ENCODE measurements around the gene AQP6. TPM values are rescaled to one million over a fixed set of nuclear protein-coding genes. Genes with fewer than 3 reads are reported as not detected.

AQP6 gene
- total and polyA plus RNA-seq, 4 donors, result 0.39 TPM; not detected in 3

- no peaks in the 10 kb centered on the region for H3K27me3 ChIP-seq (ENCODE audit: control insufficient read depth in 1 of 2, insufficient read depth in 2 of 2, low read length in 1 of 2)
- no peak for DNase-seq
- H3K36me3 ChIP-seq (ENCODE audit: control insufficient read depth in 1 of 2, insufficient read depth in 2 of 2, low read length in 1 of 2), result no peaks in the 10 kb centered on the region
- WGBS, 2 donors, result 92 to 93% methylated on average over 3 of the region's 3 CpGs
- H3K4me3 ChIP-seq (ENCODE audit: low read length in 2 of 2), result no peak overlapping the region
- intact Hi-C loops (cut with DNase I), result no loop called here
- no peaks in the 10 kb centered on the region for H3K4me1 ChIP-seq (ENCODE audit: control insufficient read depth in 1 of 2, insufficient read depth in 2 of 2, low read length in 2 of 2)
- no peak for ATAC-seq (ENCODE audit: low FRiP score)
- no peaks in the 10 kb centered on the region for H3K9me3 ChIP-seq (ENCODE audit: control insufficient read depth, low read length)
- no peak overlapping the region for H3K27ac ChIP-seq (ENCODE audit: low read depth in 1 of 2, low read length in 2 of 2)
Measured at GRCh38 chr12:49946497-49946896, 26.2 kb upstream of the AQP6 start.

GRCh38 chr12:49947593-49948226 is 25.0 kb upstream of the AQP6 start:
- DNase-seq (no peak), ATAC-seq (ENCODE audit: low FRiP score) (no peak)
- Histone ChIP-seq H3K4me1 (ENCODE audit: control insufficient read depth in 1 of 2, insufficient read depth in 2 of 2, low read length in 2 of 2) (no peaks in the 10 kb centered on the region), H3K27ac (ENCODE audit: low read depth in 1 of 2, low read length in 2 of 2) (no peak overlapping the region), H3K9me3 (ENCODE audit: control insufficient read depth, low read length) (no peaks in the 10 kb centered on the region), H3K4me3 (ENCODE audit: low read length in 2 of 2) (no peak overlapping the region), H3K27me3 (ENCODE audit: control insufficient read depth in 1 of 2, insufficient read depth in 2 of 2, low read length in 1 of 2) (no peaks in the 10 kb centered on the region), H3K36me3 (ENCODE audit: control insufficient read depth in 1 of 2, insufficient read depth in 2 of 2, low read length in 1 of 2) (no peaks in the 10 kb centered on the region)
- intact Hi-C loops (cut with DNase I), result no loop called here
- 84 to 88% methylated on average over 7 of the region's 7 CpGs for WGBS, 2 donors

- Histone ChIP-seq H3K9me3 (ENCODE audit: control insufficient read depth, low read length) (no peaks in the 10 kb centered on the region), H3K4me1 (ENCODE audit: control insufficient read depth in 1 of 2, insufficient read depth in 2 of 2, low read length in 2 of 2) (no peaks in the 10 kb centered on the region), H3K27me3 (ENCODE audit: control insufficient read depth in 1 of 2, insufficient read depth in 2 of 2, low read length in 1 of 2) (no peaks in the 10 kb centered on the region), H3K36me3 (ENCODE audit: control insufficient read depth in 1 of 2, insufficient read depth in 2 of 2, low read length in 1 of 2) (no peaks in the 10 kb centered on the region), H3K4me3 (ENCODE audit: low read length in 2 of 2) (no peak overlapping the region), H3K27ac (ENCODE audit: low read depth in 1 of 2, low read length in 2 of 2) (no peak overlapping the region)
- no peak for ATAC-seq (ENCODE audit: low FRiP score)
- intact Hi-C loops (cut with DNase I), result no loop called here
- peak in 1 of 2 donors; percentile 71 for DNase-seq
- WGBS, 2 donors, result 87 to 91% methylated on average over 13 of the region's 13 CpGs
Measured at GRCh38 chr12:49948866-49949845, 23.6 kb upstream of the AQP6 start.

- Histone ChIP-seq H3K9me3 (ENCODE audit: control insufficient read depth, low read length) (no peaks in the 10 kb centered on the region), H3K27ac (ENCODE audit: low read depth in 1 of 2, low read length in 2 of 2) (no peak overlapping the region), H3K36me3 (ENCODE audit: control insufficient read depth in 1 of 2, insufficient read depth in 2 of 2, low read length in 1 of 2) (no peaks in the 10 kb centered on the region), H3K4me1 (ENCODE audit: control insufficient read depth in 1 of 2, insufficient read depth in 2 of 2, low read length in 2 of 2) (no peaks in the 10 kb centered on the region), H3K27me3 (ENCODE audit: control insufficient read depth in 1 of 2, insufficient read depth in 2 of 2, low read length in 1 of 2) (no peaks in the 10 kb centered on the region), H3K4me3 (ENCODE audit: low read length in 2 of 2) (no peak overlapping the region)
- DNase-seq (peak in 1 of 2 donors; percentile 58), ATAC-seq (ENCODE audit: low FRiP score) (no peak)
- 96 to 98% methylated on average over 3 of the region's 3 CpGs for WGBS, 2 donors
- intact Hi-C loops (cut with DNase I), result no loop called here
Measured at GRCh38 chr12:49949866-49950265, 22.9 kb upstream of the AQP6 start.

GRCh38 chr12:49950273-49951251 is 22.2 kb upstream of the AQP6 start, which contains the start of gene AQP2:
TSS of gene AQP2 (plus strand) at chr12:49950737. CDS start at chr12:49950831, 94 bp downstream.
- Histone ChIP-seq H3K27ac (ENCODE audit: low read depth in 1 of 2, low read length in 2 of 2) (no peak within 1 kb of the TSS), H3K4me1 (ENCODE audit: control insufficient read depth in 1 of 2, insufficient read depth in 2 of 2, low read length in 2 of 2) (no peaks in the 10 kb centered on the region), H3K9me3 (ENCODE audit: control insufficient read depth, low read length) (no peaks in the 10 kb centered on the region), H3K36me3 (ENCODE audit: control insufficient read depth in 1 of 2, insufficient read depth in 2 of 2, low read length in 1 of 2) (no peaks in the 10 kb centered on the region), H3K4me3 (ENCODE audit: low read length in 2 of 2) (no peak within 1 kb of the TSS), H3K27me3 (ENCODE audit: control insufficient read depth in 1 of 2, insufficient read depth in 2 of 2, low read length in 1 of 2) (no peaks in the 10 kb centered on the region)
- 88 to 89% methylated on average over 32 of the region's 32 CpGs for WGBS, 2 donors
- DNase-seq (peak in 1 of 2 donors; percentile 55), ATAC-seq (ENCODE audit: low FRiP score) (no peak)
- intact Hi-C loops (cut with DNase I), result no loop called here

GRCh38 chr12:49951411-49952240 is 21.1 kb upstream of the AQP6 start:
- Histone ChIP-seq H3K27ac (ENCODE audit: low read depth in 1 of 2, low read length in 2 of 2) (no peak overlapping the region), H3K36me3 (ENCODE audit: control insufficient read depth in 1 of 2, insufficient read depth in 2 of 2, low read length in 1 of 2) (no peaks in the 10 kb centered on the region), H3K4me1 (ENCODE audit: control insufficient read depth in 1 of 2, insufficient read depth in 2 of 2, low read length in 2 of 2) (no peaks in the 10 kb centered on the region), H3K27me3 (ENCODE audit: control insufficient read depth in 1 of 2, insufficient read depth in 2 of 2, low read length in 1 of 2) (no peaks in the 10 kb centered on the region), H3K4me3 (ENCODE audit: low read length in 2 of 2) (no peak overlapping the region), H3K9me3 (ENCODE audit: control insufficient read depth, low read length) (no peaks in the 10 kb centered on the region)
- DNase-seq (peak; percentile 37 to 64), ATAC-seq (ENCODE audit: low FRiP score) (no peak)
- intact Hi-C loops (cut with DNase I), result no loop called here
- 85 to 89% methylated on average over 14 of the region's 14 CpGs for WGBS, 2 donors

GRCh38 chr12:49952391-49953055 is 20.2 kb upstream of the AQP6 start:
- WGBS, 2 donors, result 92 to 96% methylated on average over 1 of the region's 1 CpG
- no peak overlapping the region for H3K27ac ChIP-seq (ENCODE audit: low read depth in 1 of 2, low read length in 2 of 2)
- H3K4me3 ChIP-seq (ENCODE audit: low read length in 2 of 2), result no peak overlapping the region
- ATAC-seq (ENCODE audit: low FRiP score), result no peak
- no peaks in the 10 kb centered on the region for H3K27me3 ChIP-seq (ENCODE audit: control insufficient read depth in 1 of 2, insufficient read depth in 2 of 2, low read length in 1 of 2)
- intact Hi-C loops (cut with DNase I), result no loop called here
- H3K4me1 ChIP-seq (ENCODE audit: control insufficient read depth in 1 of 2, insufficient read depth in 2 of 2, low read length in 2 of 2), result no peaks in the 10 kb centered on the region
- peak in 1 of 2 donors; percentile 16 for DNase-seq
- H3K9me3 ChIP-seq (ENCODE audit: control insufficient read depth, low read length), result no peaks in the 10 kb centered on the region
- no peaks in the 10 kb centered on the region for H3K36me3 ChIP-seq (ENCODE audit: control insufficient read depth in 1 of 2, insufficient read depth in 2 of 2, low read length in 1 of 2)

All from aorta (tissue), 5 donors.